HepG2 (cell line): Measurements from ENCODE around the gene RERG. TPM values are rescaled to one million over a fixed set of nuclear protein-coding genes. Genes with fewer than 3 reads are reported as not detected.

Experiments used
- ATAC-seq: fragments of 200-7000 bp; cut with Tn5 transposase; 3 replicates; pipeline ENCODE4 v1.9.1; 2020; ENCODE audit warnings: mild to moderate bottlenecking, moderate library complexity
- BruUV-seq: library from RNA; stranded (reverse); fragments of 400-500 nt; replicated peaks from 2 replicates; lab custom pipeline; 2021; lab: Mats Ljungman, UMichigan
- CTCF ChIA-PET: fragments of 300-600 bp; formaldehyde crosslinking; extraction: SDS; loops from one replicate; lab custom pipeline; 2021; ENCODE audit warnings: low total read pairs, inconsistent platforms, low intra/inter-chr PET ratio; lab: Yijun Ruan, JAX
- POLR2A ChIA-PET: fragments of 350-600 bp; sonication (Branson Sonifier 250); formaldehyde crosslinking; loops from one replicate; lab custom pipeline; 2020; ENCODE audit warnings: antibody characterized with exemption, inconsistent platforms; lab: Yijun Ruan, JAX
- DNase-seq: peaks from one replicate; pipeline ENCODE4 v3.0.0-alpha.2; 2015; ENCODE audit warnings: low spot score
- FAIRE-seq: peaks from 3 replicates; lab custom pipeline; 2011; peaks lifted over from hg19 to GRCh38; lab: Jason Lieb, UNC
- H2AFZ ChIP-seq: one replicate; pipeline ENCODE4 v1.6.1; 2011; ENCODE audit warnings: low read length, inconsistent platforms
- H3K27ac ChIP-seq: fragments of 300-600 bp; 3 replicates; pipeline ENCODE4 v1.8.0; 2011; ENCODE audit warnings: mixed run types, mild to moderate bottlenecking, mixed read lengths, low read length, inconsistent platforms; ENCODE audit not compliant: insufficient read depth; ENCODE audit errors: extremely low read length
- H3K27me3 ChIP-seq, 2 experiments: fragments of 200-600 bp in 1 of 2; 2 replicates in 1 of 2; 3 replicates in 1 of 2; pipeline versions ENCODE4 v1.6.0 to v1.8.0; 2011; ENCODE audit warnings: low read length in 2 of 2, mild to moderate bottlenecking in 2 of 2, moderate library complexity in 2 of 2, inconsistent platforms in 1 of 2; ENCODE audit not compliant: insufficient read depth in 2 of 2, control insufficient read depth in 1 of 2
- H3K36me3 ChIP-seq, 2 experiments: fragments of 200-600 bp in 1 of 2; replicated peaks in 1 of 2; 2 replicates in 1 of 2; 3 replicates in 1 of 2; pipeline versions ENCODE4 v1.5.1 to v1.8.0; 2011; ENCODE audit warnings: low read length in 2 of 2, inconsistent platforms in 1 of 2; ENCODE audit not compliant: insufficient read depth in 2 of 2, control insufficient read depth in 1 of 2
- H3K4me1 ChIP-seq: 2 replicates; pipeline ENCODE4 v1.5.1; 2012; ENCODE audit warnings: low read length, inconsistent platforms; ENCODE audit not compliant: insufficient read depth
- H3K4me2 ChIP-seq: 2 replicates; pipeline ENCODE4 v1.6.0; 2011; ENCODE audit warnings: low read depth, low read length, inconsistent platforms
- H3K4me3 ChIP-seq, 3 experiments: fragments of 200-600 bp in 1 of 3; sonication (generic), shearing (Covaris generic) in 1 of 3; replicated peaks in 1 of 3; 2 replicates each; pipeline ENCODE4 v1.5.1; 2011 to 2016; ENCODE audit warnings: low read length in 3 of 3, inconsistent platforms in 2 of 3, low read depth in 2 of 3, mild to moderate bottlenecking in 2 of 3, control low read depth in 1 of 3, mixed read lengths in 1 of 3; ENCODE audit not compliant: insufficient read depth in 1 of 3
- H3K79me2 ChIP-seq: one replicate; pipeline ENCODE4 v1.6.1; 2011; ENCODE audit warnings: low read length, inconsistent platforms; ENCODE audit not compliant: insufficient read depth
- H3K9ac ChIP-seq: 2 replicates; pipeline ENCODE4 v1.6.0; 2011; ENCODE audit warnings: mild to moderate bottlenecking, low read depth, low read length, inconsistent platforms; ENCODE audit not compliant: insufficient read depth
- H3K9me3 ChIP-seq: 2 replicates; pipeline ENCODE4 v1.5.1; 2012; ENCODE audit warnings: mild to moderate bottlenecking, low read length
- H4K20me1 ChIP-seq: 2 replicates; pipeline ENCODE4 v1.6.0; 2011; ENCODE audit warnings: inconsistent platforms, mild to moderate bottlenecking, low read length, moderate library complexity; ENCODE audit not compliant: insufficient read depth
- CBFB ChIP-seq: sonication (generic); formaldehyde crosslinking; IDR thresholded peaks from 2 replicates; pipeline ENCODE4 v1.4.0; 2020; ENCODE audit warnings: missing genetic modification reagents
- CCAR2 ChIP-seq: fragments of 200-400 bp; formaldehyde crosslinking; optimal IDR thresholded peaks from 2 replicates; pipeline ENCODE3; 2018; ENCODE audit warnings: low read depth, mild to moderate bottlenecking, low read length, moderate library complexity
- FLYWCH1 ChIP-seq: sonication (generic); formaldehyde crosslinking; IDR thresholded peaks from 2 replicates; pipeline ENCODE4 v1.8.1; 2023; ENCODE audit warnings: mild to moderate bottlenecking, missing genetic modification reagents
- HOXA9 ChIP-seq: sonication (generic); formaldehyde crosslinking; IDR thresholded peaks from 2 replicates; pipeline ENCODE4 v1.8.1; 2022; ENCODE audit warnings: missing genetic modification reagents, mild to moderate bottlenecking, moderate library complexity, borderline replicate concordance
- PAWR ChIP-seq: sonication (generic); formaldehyde crosslinking; IDR thresholded peaks from 2 replicates; pipeline ENCODE4 v1.4.0; 2020; ENCODE audit warnings: missing genetic modification reagents, mild to moderate bottlenecking, borderline replicate concordance
- SMAD9 ChIP-seq: sonication (generic); formaldehyde crosslinking; IDR thresholded peaks from 2 replicates; pipeline ENCODE4 v1.5.1; 2020; ENCODE audit warnings: mild to moderate bottlenecking, missing genetic modification reagents
- ZNF3 ChIP-seq: IDR thresholded peaks from 2 replicates; pipeline ENCODE4 v1.7.0; 2017; ENCODE audit warnings: inconsistent platforms
- ZNF431 ChIP-seq: sonication (generic); formaldehyde crosslinking; IDR thresholded peaks from 2 replicates; pipeline ENCODE4 v1.9.0; 2022; ENCODE audit warnings: missing genetic modification reagents, low read depth, mild to moderate bottlenecking, borderline replicate concordance
- ZNF609 ChIP-seq: sonication (generic); formaldehyde crosslinking; IDR thresholded peaks from 2 replicates; pipeline ENCODE4 v1.4.0; 2020; ENCODE audit warnings: mild to moderate bottlenecking, missing genetic modification reagents, borderline replicate concordance
- ZNF615 ChIP-seq: sonication (generic); formaldehyde crosslinking; IDR thresholded peaks from 2 replicates; pipeline ENCODE4 v1.5.0; 2020; ENCODE audit warnings: mild to moderate bottlenecking, missing genetic modification reagents, borderline replicate concordance
- WGBS: methylation state at CpG from one replicate; pipeline ENCODE4 v1.1.6; 2017; ENCODE audit warnings: low lambda C conversion rate; 5-methylcytosine and 5-hydroxymethylcytosine counted together
- in situ Hi-C: cut with HindIII; loops from 2 replicates; pipeline ENCODE4 v1.10.0; 2017; ENCODE audit warnings: low pct_unique_long_range_greater_than_20kb; ENCODE audit not compliant: extremely low pct_ligation_motif_present
- intact Hi-C: fragments of 100-400 bp; cut with micrococcal nuclease; formaldehyde crosslinking; loops from one replicate; pipeline ENCODE4 v1.10.0; 2022; ENCODE audit not compliant: unreplicated experiment
- polyA plus RNA-seq, 8 experiments: library from polyadenylated mRNA; depleted of rRNA in 3 of 8; stranded (reverse) in 7 of 8; unstranded in 1 of 8; fragments of >200 nt; fragmentation: Illumina TruSeq in 4 of 8; extraction: Trizol in 4 of 8; gene quantifications; 2 replicates each; pipeline versions ENCODE4 v1.2.1 to v1.2.3, GENCODE V29; 2011 to 2016; ENCODE audit warnings: low read depth in 4 of 8, missing spikeins in 1 of 8, mixed read lengths in 1 of 8; ENCODE audit not compliant: insufficient read depth in 1 of 8
- total RNA-seq, 5 experiments: library from RNA; depleted of rRNA; stranded (reverse); fragments of >200 nt; fragmentation: Illumina TruSeq; extraction: Trizol; gene quantifications; 2 replicates each; pipeline ENCODE4 v1.2.3, GENCODE V29; 2016; ENCODE audit warnings: low read depth in 1 of 5
- TF ChIP-seq, protein P1 (sequence below): sonication (generic); formaldehyde crosslinking; IDR thresholded peaks from 2 replicates; pipeline ENCODE4 v1.8.0; 2022; ENCODE audit warnings: missing genetic modification reagents, mild to moderate bottlenecking, inconsistent platforms, borderline replicate concordance
- TF ChIP-seq, protein P2 (sequence below): sonication (generic); formaldehyde crosslinking; IDR thresholded peaks from 2 replicates; pipeline ENCODE4 v1.4.0; 2020; ENCODE audit warnings: mild to moderate bottlenecking, missing genetic modification reagents
- TF ChIP-seq, protein P3 (sequence below): sonication (generic); formaldehyde crosslinking; IDR thresholded peaks from 2 replicates; pipeline ENCODE4; 2020; ENCODE audit warnings: missing genetic modification reagents, mild to moderate bottlenecking, borderline replicate concordance

RERG gene
- total and polyA plus RNA-seq, 2 of the 13 experiments (the other 11 are each of a cell fraction or from before 2014, with no cell fraction given) = not detected

DNA sequence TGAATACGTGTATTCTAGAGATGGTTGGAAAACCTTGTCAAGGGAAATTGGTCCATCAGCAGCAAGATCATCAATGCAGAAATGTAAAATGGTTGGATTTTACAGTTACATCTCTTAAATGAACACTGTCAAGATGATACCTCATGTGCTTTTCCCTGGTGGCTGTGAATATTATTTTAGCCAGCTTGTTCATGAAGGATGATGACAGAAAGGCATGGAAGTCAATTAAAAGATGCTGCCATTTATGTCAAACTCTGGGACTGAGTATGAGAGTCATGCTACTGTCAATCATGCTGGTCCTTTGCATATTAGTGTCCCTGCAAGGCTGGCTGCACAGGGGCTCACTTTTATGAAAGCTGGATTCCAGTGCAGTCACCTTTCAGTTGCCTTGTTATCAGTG, 10.3 kb upstream of the RERG start:
- Histone ChIP-seq H3K9me3 (no peaks in the 10 kb centered on the region), H3K9ac (no peak overlapping the region), H3K4me2 (no peak overlapping the region), H3K4me1 (no peaks in the 10 kb centered on the region), H3K27me3 (no peaks in the 10 kb centered on the region), H2AFZ (no peak overlapping the region), H3K4me3 (no peak overlapping the region), H3K79me2 (no peaks in the 10 kb centered on the region), H4K20me1 (no peaks in the 10 kb centered on the region), H3K36me3 (no peaks in the 10 kb centered on the region), H3K27ac (no peak overlapping the region)
- ATAC-seq (no peak), DNase-seq (no peak), FAIRE-seq (no peak)
- ChIA-PET CTCF (no interaction called here), POLR2A (no interaction called here)
- WGBS = 2% methylated on average over 1 of the region's 1 CpG
- intact Hi-C loops = no loop called here
- BruUV-seq = no TSS peak
- in situ Hi-C loops = no loop called here
- TF ChIP-seq CBFB (CRISPR knock-in tag) (no peak), FLYWCH1 (no peak), SMAD9 (no peak), ZNF615 (CRISPR knock-in tag) (no peak), ZNF3 (CRISPR knock-in tag) (no peak), HOXA9 (CRISPR knock-in tag) (no peak), ZNF609 (CRISPR knock-in tag) (no peak), CCAR2 (no peak), PAWR (CRISPR knock-in tag) (no peak), ZNF431 (no peak)
- TF ChIP-seq, protein P1, sequence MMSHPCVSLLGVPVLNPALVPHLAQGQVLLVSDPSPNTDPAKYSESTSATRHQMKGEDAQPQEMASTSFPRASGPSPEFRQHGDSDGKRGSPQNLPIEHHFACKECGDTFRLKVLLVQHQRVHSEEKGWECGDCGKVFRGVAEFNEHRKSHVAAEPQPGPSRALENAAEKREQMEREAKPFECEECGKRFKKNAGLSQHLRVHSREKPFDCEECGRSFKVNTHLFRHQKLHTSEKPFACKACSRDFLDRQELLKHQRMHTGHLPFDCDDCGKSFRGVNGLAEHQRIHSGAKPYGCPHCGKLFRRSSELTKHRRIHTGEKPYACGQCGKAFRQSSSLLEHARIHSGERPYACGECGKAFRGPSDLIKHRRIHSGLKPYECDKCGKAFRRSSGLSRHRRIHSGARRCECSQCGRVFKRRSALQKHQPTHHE (CRISPR knock-in tag) = no peak
- TF ChIP-seq, protein P2, sequence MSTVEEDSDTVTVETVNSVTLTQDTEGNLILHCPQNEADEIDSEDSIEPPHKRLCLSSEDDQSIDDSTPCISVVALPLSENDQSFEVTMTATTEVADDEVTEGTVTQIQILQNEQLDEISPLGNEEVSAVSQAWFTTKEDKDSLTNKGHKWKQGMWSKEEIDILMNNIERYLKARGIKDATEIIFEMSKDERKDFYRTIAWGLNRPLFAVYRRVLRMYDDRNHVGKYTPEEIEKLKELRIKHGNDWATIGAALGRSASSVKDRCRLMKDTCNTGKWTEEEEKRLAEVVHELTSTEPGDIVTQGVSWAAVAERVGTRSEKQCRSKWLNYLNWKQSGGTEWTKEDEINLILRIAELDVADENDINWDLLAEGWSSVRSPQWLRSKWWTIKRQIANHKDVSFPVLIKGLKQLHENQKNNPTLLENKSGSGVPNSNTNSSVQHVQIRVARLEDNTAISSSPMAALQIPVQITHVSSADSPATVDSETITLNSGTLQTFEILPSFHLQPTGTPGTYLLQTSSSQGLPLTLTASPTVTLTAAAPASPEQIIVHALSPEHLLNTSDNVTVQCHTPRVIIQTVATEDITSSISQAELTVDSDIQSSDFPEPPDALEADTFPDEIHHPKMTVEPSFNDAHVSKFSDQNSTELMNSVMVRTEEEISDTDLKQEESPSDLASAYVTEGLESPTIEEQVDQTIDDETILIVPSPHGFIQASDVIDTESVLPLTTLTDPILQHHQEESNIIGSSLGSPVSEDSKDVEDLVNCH = no peak
- TF ChIP-seq, protein P3, sequence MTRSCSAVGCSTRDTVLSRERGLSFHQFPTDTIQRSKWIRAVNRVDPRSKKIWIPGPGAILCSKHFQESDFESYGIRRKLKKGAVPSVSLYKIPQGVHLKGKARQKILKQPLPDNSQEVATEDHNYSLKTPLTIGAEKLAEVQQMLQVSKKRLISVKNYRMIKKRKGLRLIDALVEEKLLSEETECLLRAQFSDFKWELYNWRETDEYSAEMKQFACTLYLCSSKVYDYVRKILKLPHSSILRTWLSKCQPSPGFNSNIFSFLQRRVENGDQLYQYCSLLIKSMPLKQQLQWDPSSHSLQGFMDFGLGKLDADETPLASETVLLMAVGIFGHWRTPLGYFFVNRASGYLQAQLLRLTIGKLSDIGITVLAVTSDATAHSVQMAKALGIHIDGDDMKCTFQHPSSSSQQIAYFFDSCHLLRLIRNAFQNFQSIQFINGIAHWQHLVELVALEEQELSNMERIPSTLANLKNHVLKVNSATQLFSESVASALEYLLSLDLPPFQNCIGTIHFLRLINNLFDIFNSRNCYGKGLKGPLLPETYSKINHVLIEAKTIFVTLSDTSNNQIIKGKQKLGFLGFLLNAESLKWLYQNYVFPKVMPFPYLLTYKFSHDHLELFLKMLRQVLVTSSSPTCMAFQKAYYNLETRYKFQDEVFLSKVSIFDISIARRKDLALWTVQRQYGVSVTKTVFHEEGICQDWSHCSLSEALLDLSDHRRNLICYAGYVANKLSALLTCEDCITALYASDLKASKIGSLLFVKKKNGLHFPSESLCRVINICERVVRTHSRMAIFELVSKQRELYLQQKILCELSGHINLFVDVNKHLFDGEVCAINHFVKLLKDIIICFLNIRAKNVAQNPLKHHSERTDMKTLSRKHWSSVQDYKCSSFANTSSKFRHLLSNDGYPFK (CRISPR knock-in tag) = no peak
